ENCODE measurements around the gene LMTK3.

The LMTK3 gene

DNA sequence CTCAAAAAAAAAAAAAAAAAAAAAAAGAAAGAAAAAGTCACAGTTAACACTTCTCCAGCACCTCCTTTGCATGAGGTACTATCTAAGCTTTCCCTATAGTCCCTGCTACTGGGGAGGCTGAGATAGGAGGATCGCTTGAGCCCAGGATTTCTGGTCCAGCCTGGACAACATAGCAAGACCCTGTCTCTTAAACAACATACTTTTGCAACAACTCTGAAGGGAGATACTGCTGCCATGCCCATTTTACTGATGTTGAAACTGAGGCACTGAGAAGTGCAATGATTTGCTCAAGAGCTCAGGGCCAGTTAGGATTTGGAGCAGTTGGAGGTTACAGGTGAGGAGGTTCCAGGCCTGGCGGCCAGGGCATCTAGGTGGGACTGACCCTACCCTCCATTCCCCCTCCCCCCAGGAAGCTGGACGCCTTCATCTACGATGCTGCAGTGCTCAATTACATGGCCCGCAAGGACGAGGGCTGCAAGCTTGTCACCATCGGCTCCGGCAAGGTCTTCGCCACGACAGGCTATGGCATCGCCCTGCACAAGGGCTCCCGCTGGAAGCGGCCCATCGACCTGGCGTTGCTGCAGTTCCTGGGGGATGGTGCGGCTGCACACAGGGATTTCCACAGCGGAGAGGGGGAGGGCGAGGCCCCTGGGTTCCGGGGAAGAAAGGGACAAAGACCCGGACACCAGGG is 70.1 kb downstream of the LMTK3 start:
- TF ChIP-seq, protein P1, sequence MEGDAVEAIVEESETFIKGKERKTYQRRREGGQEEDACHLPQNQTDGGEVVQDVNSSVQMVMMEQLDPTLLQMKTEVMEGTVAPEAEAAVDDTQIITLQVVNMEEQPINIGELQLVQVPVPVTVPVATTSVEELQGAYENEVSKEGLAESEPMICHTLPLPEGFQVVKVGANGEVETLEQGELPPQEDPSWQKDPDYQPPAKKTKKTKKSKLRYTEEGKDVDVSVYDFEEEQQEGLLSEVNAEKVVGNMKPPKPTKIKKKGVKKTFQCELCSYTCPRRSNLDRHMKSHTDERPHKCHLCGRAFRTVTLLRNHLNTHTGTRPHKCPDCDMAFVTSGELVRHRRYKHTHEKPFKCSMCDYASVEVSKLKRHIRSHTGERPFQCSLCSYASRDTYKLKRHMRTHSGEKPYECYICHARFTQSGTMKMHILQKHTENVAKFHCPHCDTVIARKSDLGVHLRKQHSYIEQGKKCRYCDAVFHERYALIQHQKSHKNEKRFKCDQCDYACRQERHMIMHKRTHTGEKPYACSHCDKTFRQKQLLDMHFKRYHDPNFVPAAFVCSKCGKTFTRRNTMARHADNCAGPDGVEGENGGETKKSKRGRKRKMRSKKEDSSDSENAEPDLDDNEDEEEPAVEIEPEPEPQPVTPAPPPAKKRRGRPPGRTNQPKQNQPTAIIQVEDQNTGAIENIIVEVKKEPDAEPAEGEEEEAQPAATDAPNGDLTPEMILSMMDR (IDR thresholded peaks at IDR 0.05; ENCODE audit: low read depth, low read length), result no peak
- no peak for DNase-seq (ENCODE audit: extremely low read depth, low read depth)

DNA sequence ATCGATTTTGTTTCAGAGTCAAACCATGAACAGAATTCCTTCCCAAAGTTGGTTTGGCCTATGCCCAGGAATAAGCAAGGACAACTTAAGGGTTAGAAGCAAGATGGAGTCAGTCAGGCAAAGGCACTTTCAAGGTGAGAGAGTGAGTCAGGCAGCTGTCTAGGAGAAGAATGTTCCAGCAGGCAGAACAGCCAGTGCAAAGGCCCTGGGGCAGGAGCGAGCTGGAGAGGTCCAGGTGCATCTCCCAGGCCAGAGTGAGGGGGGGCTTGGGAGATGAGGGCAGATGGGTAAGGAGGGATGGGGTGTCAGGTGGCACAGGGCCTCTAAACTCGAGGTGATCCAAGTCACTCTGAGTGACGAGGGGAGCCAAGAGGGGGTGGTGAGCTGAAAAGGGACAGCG is 75.0 kb downstream of the LMTK3 start:
- TF ChIP-seq, protein P1 (IDR thresholded peaks at IDR 0.05; ENCODE audit: low read depth, low read length), result no peak
- DNase-seq (ENCODE audit: extremely low read depth, low read depth), result no peak

Measured in AG09319 (cell line).